Esophagus (tissue), 2 donors: ENCODE results near the gene SULT2A1. TPM values are rescaled to one million over a fixed set of nuclear protein-coding genes. Genes with fewer than 3 reads are reported as not detected.

Experiments used
- polyA plus RNA-seq, 2 donors: library from polyadenylated mRNA; stranded (reverse); fragments of 200-250 nt; gene quantifications; one replicate each; pipeline ENCODE4 v1.2.3, GENCODE V29; 2013
- donor health status: healthy with polysubstance abuse.
- donor health status: Bipolar disorder and iron deficiency.

Gene SULT2A1
- polyA plus RNA-seq, 2 donors, result 0.02 TPM; not detected in 1

Other genes with a start within 250 kb of the SULT2A1 start
- 10 to 100 TPM; 22.4 to 27.4 TPM for gene EHD2, start 172.9 kb downstream of the SULT2A1 start, polyA plus RNA-seq
- 100 to 1,000 TPM; 245 to 253 TPM for gene NOP53, start 140.8 kb downstream of the SULT2A1 start, polyA plus RNA-seq
- gene SELENOW, start 107.6 kb downstream of the SULT2A1 start, polyA plus RNA-seq, result 100 to 1,000 TPM; 212 to 257 TPM
- not detected for gene TPRX1, start 81.8 kb downstream of the SULT2A1 start, polyA plus RNA-seq
- gene CRX, start 64.4 kb downstream of the SULT2A1 start, polyA plus RNA-seq, result not detected
- not detected for gene TPRX2, start 27.1 kb downstream of the SULT2A1 start, polyA plus RNA-seq
- not detected for gene BSPH1, start 105.9 kb upstream of the SULT2A1 start, polyA plus RNA-seq
- gene ELSPBP1, start 108.3 kb upstream of the SULT2A1 start, polyA plus RNA-seq, result not detected
- not detected for gene CABP5, start 157.8 kb upstream of the SULT2A1 start, polyA plus RNA-seq
- gene PLA2G4C, start 224.5 kb upstream of the SULT2A1 start, polyA plus RNA-seq, result 1 to 10 TPM; 1.8 to 2.8 TPM